Activated CD8-positive, alpha-beta memory T cell treated with anti-CD3 and anti-CD28 coated beads, Interleukin-2, amount 50 U/mL, for 48 hours (primary cell): ENCODE results near the gene POFUT1.
A peak's percentile ranks its signal among the peaks of the same experiment; 100 is the strongest.
"Not testable (repeated sequence)": the region's sequence is repeated elsewhere in the genome, so short reads cannot be mapped to it uniquely, and the experiment has no call there.

Source experiments
- DNase-seq: peaks from one replicate; pipeline ENCODE4 v3.0.0-alpha.2; 2020

POFUT1 gene

DNA sequence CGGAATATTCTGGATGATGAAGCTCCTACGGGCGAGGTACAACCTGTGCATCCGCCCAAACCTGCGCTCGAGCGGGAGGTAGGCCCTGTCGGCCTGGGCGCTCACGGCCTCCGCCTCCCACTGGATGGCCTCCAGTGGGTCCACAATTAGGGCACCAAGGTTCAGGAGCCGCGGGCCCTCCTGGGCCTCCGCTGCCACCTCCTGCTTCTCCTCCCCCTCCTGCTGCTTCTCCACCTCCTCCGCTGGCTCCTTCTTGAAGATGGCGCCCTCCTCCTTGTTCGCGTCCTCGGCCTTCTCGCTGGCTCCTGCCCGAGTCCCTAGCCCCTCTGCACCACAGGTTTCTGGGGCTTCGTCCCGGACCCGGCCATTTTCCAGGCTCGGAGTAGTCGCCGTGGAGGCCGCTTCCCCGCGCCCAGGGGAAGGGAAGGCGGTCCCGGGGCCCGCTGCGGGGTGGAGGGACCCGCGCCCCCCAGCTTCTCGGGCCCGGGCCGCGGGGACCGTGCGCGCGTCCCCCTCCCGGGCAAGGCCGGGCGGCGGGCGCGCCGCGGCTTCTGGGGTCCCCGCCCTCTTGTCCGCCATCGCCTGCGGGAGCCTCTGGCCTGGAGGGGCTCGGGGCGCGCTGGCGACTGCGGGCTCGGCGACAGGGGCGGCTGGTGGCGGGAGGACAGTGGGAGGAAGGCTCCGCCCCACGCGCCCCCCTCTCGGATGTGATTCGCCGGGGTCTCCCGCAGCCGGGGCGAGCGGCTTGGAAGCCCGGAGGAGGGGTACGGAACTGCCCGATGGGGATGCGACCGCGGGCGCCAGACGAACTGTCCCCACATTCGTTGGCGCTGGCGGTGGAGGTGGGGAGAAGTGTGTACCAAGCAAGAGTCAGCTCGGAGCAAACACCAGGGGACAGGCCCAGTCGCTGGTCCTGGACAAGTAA, 17.7 kb upstream of the POFUT1 start:
- DNase-seq: peak; percentile 80

- DNase-seq: no peak
These were observed 16.9 kb upstream of the POFUT1 start for GRCh38 chr20:32190616-32191415.

DNA sequence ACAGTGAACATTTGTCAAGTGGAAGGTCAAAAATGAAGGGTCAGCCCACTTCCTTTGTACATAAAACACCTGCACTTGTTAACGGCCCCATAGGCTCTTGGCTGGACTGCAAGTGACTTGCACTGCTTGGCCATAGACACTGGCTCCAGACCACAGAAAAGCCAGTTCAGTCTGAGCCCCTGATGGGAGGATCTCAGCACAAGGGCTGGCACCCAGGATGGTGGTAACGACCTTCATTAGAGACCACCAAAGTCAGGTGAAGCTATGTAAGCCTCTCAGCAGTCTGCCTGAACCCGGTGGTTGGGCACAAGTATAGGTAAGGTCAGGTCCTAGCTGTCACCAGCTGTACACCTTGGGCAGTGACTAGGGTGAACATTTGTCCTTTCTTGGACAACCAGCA, 16.3 kb upstream of the POFUT1 start:
- DNase-seq: no peak

DNA sequence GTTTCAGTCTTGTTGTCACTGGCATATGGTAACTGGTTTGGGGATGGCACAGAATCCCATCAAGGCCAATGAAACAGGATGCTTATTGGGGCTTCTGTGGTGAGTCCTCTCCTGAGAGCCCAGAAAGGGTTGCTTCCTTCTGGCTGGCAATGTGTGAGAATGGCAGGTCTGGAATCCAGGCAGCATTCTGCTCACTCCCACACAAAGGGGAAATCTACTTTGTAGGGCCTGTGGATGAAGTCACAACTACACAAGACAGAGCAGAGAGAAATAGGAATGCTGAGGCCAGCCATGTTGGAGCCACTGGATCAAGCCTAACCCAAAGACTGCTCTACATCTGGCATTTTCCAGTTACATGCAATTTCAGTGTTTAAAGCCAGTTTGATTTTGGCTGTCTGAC, 15.8 kb upstream of the POFUT1 start:
- no peak for DNase-seq

DNA sequence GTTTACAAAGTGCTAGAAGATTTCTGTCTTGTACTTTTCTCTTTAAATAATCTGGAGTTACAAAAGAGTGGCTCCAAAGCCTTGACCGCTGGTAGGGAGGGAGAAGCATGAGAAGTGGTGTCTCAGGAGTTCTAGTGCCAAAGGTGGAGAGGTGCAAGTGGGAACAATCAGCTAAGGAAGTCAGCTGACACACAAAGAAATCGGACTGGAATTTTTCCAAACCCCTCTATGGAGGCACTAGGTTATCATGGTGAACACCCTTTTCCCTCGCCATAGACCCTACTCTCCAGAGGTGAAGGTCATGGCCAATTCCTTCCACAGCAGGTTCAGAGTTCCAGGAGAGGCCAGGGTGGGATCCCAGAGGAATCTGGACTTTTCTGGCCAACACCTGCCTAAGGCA, 15.0 kb upstream of the POFUT1 start:
- DNase-seq: no peak

DNA sequence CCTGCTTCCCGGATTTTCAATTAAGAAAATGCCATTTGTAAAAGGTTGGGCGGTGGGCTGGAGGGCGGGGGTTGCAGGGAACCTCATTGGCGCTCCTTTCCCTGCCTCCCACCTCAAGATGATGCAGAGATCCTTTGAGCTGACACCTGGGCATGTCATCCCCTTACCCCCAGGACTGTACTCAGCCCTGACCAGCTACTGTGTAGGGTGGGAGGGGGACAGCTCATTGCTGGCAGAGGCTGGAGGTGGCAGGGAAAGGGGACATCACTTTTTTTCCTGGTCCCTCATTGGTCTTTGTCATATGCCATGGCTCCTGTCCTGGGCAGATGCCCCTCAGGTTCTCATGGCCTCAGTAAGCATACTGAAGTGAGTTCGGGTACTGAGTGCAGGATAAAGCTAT, 14.3 kb upstream of the POFUT1 start:
- DNase-seq: not testable (repeated sequence)

- no peak for DNase-seq
These were observed 13.7 kb upstream of the POFUT1 start for GRCh38 chr20:32193996-32194395.

DNA sequence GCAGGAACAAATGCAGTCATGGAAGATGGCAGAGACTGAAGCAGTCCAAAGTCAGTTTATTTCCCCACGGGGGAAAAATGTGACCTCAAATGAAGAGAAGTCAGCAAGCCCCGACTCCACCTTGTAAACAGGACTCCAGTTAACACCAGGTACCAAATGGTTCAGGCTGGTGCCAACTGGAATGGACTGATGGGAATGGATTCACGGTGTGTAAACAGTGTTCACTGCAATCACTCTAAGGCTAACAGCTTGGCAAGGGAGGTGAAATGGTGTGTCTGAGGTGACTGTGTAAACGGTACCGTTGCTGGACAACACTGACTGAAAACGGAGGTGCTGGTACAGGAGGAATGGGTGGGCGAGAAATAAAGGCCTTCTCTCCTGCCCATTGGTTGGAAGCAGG, 12.1 kb upstream of the POFUT1 start:
- no peak for DNase-seq

DNA sequence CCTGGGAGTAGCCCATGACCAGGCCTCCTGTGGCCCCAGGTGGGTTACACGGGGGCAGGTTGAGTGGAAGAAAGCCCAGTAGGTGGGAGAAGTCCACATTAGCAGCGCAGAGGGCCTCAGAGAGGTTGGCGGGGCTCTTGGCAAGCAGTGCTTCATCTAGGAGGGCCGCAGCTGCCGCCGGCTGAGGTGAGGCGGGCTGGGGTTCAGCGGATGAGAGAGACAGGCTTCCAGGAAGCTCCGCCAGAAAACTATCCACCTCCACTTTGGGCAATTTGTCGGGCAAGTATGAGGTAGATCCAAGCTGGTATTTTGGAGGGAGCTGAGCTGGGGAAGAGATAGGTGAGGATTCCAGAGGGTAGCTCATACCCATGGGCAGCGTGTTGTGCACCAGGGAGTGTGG, 11.1 kb upstream of the POFUT1 start:
- not testable (repeated sequence) for DNase-seq

GRCh38 chr20:32197136-32197535, 10.5 kb upstream of the POFUT1 start:
- DNase-seq: not testable (repeated sequence)

DNA sequence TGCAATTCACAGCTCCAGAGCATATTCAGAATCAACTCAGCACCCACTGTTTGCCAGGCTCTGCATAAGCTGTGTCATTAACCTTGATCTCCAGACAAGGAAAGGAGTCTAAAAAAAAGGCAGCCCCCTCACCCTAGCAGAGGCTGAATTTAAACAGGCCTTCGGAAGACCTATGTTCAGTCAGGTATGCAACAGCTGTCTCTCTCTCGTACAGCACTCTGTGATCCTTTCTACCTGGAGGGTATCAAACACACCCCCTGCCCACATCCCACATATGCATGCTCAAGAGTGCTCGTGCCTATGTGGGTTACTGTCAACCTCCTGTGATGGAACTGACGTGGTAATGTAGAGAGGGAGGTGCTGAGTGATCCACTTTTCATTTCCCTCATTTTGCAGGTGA, 8.7 kb upstream of the POFUT1 start:
- DNase-seq: no peak

DNA sequence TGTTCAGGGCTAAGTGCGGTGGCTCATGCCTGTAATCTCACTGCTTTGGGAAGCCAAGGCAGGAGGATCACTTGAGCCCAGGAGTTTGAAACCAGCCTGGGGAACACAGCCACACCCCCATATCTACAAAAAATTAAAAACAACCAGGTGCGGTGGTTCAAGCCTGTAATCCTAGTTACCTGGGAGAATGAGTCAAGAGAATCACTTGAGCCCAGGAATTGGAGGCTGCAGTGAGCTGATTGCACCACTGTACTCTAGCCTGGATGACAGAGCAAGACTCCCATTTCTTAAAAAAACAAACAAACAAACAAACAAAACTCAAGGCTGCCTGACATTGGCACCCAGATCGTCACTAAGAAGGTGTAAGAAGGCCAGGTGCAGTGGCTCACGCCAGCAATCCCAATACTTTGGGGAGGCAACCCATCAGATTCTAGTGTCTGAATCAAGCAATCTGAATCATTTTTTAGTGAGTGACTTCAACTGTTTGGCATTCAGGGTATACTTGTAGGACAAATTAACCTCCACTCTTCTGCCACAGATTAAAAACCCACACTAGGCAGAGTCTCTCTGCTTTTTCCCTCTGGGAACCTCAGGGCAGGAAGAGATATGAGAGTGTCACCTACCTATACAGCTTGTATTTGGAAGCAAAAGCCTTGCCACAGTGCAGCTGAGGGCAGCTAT, 6.2 kb upstream of the POFUT1 start:
- no peak for DNase-seq

- no peak for DNase-seq
These were observed 5.7 kb upstream of the POFUT1 start for GRCh38 chr20:32201977-32202363.

DNA sequence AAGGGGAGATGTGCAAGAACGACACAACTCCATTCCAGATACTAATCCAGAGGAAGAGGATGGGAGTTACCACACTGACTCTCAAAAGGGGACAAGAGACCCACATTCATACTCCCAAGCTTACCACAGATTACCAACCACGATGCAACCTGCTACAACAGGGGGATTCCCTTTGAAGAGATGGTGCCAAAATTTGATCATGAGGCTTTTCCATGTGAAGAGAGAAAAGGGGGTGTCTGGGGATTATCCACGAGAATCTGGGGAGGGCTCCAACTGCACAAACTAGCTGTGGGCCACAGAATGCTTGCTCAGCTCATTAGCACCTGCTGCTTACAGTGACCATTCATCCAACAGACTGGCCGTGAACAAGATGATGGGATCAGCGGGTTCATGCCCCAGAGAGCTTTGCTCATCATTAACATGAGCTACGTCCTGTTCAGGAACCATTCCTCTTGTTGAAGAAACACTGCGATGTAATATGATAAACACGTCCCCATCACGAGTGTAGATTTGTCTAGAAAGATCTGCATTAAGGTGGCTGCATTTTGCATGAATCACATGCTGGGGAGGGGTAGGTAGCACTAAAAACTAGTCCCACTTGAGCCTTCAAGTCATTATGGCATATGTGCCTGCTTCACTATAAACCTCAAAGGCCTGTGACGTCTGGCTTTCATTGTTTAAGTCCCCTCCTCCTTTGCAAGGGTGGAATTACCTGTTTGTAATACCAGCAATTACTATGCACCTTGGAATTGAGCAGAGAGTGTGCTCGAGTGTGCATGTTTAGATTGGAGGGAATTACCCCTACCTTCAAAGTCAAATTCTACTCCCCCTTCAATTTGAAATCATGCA, 4.1 kb upstream of the POFUT1 start:
- no peak for DNase-seq

- peak; percentile 78 for DNase-seq
These were observed 3.2 kb upstream of the POFUT1 start for GRCh38 chr20:32204205-32205109.

GRCh38 chr20:32205110-32205842, 2.4 kb upstream of the POFUT1 start:
- DNase-seq: no peak

- DNase-seq: peak; percentile 66
These were observed 1.6 kb upstream of the POFUT1 start for GRCh38 chr20:32205843-32206759.

GRCh38 chr20:32206760-32207625, 687 bp upstream of the POFUT1 start:
- DNase-seq: peak; percentile 68
